ENCODE measurements around the gene MED28.
"Not testable (repeated sequence)": the region's sequence is repeated elsewhere in the genome, so short reads cannot be mapped to it uniquely, and the experiment has no call there.

Gene MED28

DNA sequence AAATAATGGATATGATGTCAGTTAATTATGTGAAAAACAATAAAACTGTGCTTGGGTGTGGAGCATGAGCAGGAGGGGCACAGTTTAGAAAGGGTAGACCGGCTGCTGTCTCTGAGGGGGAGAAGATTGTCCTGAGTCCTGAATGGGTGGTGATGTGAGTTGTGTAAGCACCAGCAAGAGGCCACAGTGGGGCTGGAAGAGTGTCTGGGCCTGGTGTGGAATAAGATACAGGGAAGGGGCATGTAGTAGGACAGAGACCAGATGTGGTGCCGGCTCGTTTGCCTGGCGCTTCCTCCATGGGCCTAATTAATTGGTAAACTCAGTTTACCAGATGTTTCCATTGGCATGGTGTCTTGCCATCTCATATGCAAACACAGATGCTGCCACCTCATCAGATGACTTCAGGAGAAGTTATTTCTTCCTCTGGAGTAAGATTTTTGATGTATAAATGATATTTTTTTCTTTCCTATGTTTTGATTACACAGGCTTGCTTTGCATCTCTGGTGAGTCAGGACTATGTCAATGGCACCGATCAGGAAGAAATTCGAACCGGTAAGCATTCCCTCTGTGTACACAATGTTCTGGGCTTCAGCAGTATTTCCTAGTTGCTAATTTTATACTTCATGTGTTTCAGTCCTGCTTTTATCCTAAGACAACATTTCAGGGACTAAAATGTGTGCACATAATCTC, 5.1 kb downstream of the MED28 start:
- DNase-seq, result no peak

DNA sequence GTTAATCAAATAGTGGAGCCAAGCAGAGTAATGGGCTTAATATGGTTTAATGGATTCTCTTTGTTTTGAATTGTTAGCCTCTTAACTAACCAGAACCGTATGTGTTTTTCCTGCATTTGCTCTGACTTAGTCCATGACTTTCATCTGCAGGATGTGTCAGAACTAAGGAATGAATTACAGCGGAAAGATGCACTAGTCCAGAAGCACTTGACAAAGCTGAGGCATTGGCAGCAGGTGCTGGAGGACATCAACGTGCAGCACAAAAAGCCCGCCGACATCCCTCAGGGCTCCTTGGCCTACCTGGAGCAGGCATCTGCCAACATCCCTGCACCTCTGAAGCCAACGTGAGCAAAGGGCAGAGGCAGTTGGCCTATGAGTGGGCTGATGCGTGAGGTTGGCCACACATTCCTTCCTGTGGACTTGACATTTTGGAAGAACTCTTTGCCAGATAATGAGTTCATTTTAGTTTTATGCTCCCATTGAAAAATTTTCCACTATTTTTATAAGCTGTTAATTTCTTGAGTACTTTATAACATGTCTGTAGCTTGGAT, 9.1 kb downstream of the MED28 start:
- no peak for DNase-seq

DNA sequence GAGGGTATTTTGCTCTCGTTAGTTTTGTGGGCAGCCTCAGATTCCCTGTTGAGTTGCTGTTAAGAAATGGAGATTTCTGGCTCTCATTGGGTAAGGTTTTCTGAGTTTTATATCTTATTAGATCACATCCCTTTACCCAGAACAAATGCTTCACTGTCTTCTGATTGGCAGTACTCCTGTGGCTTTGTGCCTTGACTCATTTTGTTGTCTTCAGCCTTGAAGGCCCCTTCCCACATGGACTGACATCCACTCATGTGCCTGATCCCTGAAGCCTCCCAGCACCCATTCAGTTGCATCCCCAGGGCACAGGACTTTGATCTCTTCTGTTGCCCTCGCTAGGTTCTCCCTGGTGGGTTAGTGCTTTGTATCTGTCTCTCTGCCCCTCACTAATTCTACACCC, 10.4 kb downstream of the MED28 start:
- DNase-seq, result no peak

DNA sequence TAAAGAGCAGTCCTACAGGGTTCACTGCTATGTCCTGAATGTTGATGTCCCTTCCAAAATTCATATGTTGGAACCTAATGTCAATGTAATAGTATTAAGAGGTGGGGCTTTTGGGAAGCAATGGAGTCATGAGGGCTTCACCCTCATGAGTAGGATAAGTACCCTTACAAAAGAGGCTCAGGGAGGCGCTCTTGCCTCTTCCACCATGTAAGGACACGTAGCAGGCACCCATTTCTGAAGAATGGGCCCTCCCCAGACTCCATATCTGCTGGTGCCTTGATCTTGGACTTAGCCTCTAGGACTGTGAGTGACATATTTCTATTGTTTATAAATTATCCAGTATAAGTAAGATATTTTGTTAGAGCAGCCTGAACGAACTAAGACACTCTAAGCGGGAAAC, 15.8 kb downstream of the MED28 start:
- DNase-seq, result no peak

DNA sequence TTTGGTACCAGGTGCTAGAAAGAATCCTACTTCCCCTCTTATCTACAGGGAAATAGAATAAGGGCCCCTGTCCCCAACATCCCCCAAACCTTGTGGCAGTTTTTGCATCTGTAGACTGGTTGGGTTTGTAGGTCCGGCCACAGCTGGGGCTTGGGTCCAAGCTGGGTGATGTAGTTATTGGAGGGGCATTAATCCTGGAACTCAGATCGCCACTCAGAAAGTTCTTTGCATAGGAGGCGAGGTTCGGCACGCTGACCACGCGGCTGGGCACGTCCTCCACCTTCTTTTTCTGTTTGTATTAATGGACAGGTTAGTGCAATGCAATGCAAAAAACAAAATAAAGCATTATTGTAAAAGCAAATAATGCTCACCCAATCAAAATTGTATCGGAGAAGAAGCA, 19.2 kb downstream of the MED28 start:
- no peak for DNase-seq

DNA sequence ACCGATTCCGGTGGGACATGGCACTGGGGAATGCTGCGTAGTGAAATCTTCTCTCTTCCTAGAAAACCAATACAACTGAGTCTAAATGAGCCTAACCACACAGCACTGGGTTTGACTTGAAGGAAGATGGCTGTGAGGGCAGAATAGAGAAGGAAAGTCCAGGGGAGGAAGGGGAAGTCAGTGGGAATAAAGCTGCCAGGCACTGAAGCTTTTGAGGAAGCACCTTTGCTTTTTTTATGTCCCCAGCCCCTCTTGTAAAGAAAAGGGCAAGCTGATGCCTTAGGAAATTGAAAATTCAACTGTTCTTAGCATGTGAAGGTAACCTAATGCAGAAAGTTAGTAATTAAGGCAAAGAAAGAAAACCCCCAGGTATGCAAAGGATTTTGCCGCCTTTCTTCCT, 20.6 kb downstream of the MED28 start:
- DNase-seq, result no peak

DNA sequence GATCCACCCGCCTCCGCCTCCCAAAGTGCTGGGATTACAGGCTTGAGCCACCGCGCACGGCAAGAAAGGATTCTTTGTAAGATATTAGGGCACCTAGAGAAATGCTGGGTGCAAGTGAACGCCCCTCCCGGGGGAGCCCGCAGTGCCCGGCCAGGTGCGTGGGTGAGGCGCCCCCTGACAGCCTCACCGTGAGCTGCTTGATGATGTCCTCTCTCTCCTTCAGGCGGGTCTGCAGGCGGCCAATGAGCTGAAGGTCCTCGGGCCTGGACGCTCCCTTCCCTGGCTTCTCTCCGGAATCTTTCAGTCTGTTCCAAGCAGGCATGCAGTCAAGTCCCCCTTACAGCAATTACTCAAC, 21.9 kb downstream of the MED28 start:
- DNase-seq, result no peak

DNA sequence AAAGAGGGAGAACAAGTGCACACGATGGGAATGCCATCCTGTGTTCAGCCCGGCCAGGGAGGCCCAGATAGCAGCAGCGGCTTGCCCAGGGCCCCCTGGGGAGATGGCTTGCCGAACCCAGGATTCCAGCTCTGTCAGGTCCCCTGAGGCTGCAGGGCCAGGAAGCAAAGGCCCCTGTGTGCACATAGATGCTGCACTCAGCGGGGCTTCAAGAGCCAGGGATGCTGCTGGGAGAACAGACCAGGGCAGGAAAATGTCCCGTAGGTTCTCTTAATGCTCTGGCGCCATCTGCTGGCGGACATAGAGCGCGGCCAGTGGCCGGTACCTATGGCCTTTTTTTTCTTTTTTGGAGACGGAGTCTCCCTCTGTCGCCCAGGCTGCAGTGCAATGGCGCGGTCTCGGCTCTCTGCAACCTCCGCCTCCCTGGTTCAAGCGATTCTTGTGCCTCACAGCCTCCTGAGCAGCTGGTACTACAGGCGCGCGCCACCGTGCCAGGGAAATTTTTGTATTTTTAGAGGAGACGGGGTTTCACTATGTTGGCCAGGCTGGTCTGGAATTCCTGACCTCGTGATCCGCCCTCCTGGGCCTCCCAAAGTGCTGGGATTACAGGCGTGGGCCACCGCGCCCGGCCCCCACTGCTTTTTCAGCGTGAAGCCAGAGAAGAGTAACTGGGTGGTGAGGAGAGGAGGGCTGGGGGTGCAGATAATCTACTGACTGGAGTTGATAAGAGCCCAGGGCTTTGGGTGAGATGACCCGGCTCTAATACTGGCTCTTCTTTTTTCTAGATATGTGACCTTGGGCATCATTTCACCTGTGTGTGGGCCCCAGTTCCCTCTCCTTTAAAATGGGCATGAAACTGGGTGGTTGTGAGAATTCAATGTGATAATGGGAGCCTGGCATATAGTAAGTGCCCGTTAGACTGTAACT, 22.5 kb downstream of the MED28 start:
- DNase-seq, result peak; percentile 28

DNA sequence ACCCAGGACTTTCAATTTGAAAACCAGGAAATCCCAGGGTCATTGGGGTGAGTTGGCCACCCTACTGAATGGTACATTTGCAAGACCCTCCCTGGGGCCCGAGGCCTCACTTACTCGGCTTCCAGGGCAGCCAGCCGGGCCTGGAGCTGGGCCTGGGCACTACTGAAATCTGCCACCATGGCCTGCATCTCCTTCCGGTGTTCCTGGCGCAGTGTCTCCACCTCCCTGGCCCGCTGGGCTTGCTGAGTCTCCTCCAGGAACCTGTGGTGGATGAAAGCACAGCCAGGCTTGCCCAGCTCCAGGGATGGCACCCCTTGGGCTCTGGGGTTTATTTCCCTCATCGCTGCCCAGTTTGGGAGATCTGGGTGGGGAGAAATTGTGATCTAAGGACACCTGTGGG, 24.7 kb downstream of the MED28 start:
- no peak for DNase-seq

DNA sequence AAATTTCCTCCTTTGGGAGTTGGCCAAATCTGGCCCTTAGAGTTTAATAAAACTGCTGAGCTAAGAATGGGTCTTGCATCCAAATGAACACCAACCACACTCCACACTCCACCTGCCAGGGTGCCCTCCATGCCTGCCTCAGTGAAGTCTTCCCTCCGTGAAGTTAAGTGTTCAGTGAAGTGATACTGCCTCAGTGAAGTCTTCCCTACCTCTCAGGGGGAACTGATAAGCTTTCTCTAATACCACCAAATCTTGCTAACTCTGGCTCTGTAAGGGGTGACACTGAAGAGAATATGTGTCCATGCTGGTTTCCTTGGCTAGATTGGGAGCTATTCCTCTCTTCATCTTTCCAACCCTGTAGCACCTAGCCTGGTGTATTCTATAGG, 27.9 kb downstream of the MED28 start:
- no peak for DNase-seq

DNA sequence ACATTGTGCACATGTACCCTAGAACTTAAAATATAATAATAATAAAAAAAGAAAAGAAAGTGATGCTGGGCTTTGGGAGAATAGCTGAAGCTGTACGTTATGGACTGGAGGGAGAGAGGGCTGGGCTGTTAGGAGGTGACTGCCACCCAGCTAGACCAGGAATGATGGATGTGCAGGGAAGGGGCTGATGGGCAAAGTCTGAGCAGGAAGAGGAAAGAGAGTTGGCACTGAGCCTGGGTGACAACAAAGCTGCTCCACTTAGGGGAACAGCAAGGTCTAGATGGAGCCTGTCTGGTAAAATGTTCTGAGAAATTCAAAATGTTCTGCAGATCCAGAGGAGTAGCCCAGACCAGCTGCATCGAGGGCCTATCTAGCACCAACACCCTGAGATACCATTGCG, 32.3 kb downstream of the MED28 start:
- no peak for DNase-seq

DNA sequence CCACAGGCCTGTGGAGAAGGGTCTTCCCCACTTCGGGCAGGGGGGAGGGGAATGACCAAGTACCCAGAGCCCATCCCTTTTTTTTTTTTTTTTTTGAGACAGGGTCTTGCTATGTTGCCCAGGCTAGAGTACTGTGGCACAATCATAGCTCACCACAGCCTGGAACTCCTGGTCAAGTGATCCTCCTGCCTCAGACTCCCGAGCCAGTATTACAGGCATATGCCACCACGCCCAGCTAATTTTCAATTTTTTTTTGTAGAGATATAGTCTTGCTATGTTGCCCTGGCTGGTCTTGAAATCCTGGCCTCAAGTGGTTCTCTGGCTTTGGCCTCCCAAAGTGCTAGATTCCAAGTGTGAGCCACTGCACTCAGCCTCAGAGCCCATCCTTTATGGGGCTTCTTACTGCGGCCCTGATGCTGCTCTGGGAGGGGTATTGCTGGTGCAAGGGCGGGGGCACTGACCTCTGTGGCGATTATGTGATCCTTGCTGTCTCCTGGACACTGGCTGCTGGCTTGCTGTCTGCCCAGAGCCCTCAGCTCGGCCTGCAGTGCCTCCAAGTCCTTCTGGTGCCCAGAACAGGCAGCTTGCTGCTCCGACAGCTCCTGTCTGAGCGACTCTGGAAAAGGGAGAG, 32.9 kb downstream of the MED28 start:
- DNase-seq, result no peak

DNA sequence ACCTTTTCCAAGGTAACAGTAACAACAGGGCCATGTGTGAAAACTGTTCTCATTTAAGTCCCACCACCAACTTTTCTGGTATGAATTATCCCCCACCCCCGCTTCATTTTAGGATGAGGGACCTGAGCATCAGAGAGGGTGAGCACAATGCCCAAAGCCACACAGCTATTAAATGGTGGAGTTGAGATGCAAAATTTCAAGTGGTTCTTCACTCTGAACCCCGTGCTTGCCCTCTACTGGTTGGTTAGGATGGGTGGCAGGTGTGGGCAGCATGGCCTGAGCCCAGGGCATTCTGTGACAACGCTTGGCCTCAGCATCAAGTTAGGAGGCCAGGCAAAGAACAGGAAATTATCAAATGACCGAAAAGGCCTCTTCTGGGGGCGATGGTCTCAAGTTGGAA, 33.5 kb downstream of the MED28 start:
- no peak for DNase-seq

DNA sequence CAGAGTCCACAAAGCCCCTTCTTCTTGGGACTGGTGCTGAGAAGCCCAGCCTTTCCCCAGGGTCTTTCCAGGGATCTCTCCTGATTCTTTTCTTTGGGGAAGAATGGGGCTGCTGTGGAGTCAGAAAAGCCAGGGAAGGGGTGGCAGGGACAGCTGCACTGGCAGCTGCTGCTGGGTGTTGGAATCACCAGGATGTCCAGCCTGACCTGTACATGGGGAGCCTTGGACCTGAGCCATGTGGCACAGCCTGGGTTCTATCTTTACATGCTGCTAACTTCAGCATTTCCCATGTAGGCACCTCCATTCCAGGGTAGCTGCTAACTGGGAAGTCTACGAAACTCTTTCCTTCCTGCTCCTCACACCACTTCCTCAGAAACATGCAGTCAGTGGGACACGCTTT, 36.0 kb downstream of the MED28 start:
- no peak for DNase-seq

DNA sequence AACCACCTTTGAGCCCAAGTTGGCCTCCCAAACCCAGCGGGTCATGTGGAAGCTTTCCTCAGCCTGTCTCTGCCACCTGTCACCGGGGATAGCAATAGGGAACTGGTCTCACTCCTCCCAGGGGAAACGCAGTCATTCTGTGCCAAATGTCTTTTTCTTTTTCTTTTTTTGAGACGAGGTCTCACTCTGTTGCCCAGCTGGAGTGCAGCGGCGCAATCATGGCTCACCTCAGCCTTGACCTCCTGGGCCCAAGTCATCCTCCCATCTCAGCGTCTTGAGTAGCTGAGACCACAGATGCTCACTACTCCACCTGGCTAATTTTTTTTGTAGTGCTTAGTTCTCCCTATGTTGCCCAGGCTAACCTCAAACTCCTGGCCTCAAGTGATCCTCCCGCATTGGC, 40.3 kb downstream of the MED28 start:
- no peak for DNase-seq

DNA sequence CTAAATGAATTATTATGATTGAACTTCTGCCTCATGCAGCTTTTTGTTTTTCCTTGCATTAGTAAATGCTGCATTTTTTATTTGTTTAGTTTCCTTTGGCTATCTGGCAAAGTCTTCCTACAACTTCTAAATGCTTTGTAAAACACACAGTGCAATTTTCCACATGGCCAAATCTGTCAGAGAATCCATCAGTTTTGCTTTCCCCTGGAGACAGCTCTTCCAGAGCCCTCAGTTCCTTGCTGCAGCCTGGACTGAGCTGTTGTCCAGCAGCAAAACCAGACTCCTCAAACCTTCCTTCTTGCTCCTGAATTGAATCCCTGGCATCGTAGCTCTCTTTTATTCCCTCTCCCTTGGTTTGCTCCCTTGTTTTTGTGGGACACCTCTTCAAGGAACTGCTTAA, 42.6 kb downstream of the MED28 start:
- no peak for DNase-seq

DNA sequence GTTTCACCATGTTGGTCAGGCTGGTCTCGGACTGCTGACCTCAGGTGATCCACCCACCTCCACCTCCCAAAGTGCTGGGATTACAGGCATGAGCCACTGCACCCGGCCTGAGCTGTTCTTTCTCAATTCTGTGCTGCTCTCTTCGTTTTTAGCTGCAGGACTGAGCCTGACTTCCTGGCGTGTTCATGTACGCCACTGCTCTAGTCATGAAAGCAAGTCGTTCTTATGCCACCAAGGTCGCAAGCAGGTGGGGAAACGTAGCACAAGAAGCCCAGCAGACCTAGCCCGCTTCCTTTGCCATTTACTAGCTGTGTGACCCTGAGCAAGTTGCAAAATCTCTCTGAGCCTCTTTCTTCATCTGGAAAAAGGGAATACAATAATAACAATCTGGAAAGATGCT, 43.4 kb downstream of the MED28 start:
- DNase-seq, result no peak

DNA sequence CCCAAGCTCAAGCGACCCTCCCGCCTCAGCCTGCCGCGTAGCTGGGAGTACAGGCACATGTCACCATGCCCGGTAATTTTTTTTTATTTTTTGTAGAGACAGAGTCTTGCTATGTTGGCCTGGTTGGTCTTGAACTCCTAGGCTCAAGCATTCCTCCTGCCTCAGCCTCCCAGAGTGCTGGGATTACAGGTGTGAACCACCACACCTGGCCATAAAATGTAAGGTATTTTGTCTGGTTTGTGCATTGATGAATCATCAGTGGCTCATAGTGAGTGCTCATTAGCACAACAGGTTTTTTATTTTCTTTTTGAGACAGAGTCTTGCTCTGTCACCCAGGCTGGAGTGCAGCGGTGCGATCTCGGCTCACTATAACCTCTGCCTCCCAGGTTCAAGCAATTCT, 44.8 kb downstream of the MED28 start:
- DNase-seq, result not testable (repeated sequence)

DNA sequence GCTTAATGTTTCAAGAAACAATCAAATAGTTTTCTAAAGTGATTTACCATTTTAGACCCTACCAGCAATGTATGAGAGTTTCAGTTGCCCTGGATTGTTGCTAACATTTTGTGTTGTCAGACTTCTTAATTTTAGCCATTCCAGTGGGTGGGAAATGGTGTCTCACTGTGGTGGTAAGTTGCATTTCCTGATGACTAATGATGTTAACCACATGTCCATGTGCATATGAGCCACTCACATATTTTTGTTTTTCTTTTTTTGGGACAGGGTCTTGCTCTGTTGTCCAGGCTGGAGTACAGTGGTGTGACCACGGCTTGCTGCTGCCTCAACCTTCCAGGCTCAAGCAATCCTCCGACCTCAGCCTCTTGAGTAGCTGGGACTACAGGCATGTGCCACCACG, 48.3 kb downstream of the MED28 start:
- no peak for DNase-seq

DNA sequence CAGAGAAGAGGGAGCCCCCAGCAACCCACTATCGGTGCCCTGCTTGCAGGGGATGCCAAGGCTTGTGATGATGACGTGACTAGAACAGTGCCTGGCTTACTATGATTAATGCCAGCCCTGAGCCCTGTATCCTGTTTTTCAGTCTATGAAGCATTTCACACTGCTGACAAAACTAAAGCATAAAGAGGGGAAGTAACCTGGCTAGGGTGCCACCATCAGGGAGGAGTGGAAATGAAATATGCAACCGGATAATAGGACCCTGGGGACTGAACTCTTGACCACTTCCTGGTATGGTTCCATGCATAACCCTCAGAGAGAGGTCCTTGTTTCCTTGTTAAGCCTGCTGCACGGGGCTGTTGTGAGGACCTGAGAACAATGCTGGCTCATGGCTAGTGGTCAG, 50.3 kb downstream of the MED28 start:
- no peak for DNase-seq

DNA sequence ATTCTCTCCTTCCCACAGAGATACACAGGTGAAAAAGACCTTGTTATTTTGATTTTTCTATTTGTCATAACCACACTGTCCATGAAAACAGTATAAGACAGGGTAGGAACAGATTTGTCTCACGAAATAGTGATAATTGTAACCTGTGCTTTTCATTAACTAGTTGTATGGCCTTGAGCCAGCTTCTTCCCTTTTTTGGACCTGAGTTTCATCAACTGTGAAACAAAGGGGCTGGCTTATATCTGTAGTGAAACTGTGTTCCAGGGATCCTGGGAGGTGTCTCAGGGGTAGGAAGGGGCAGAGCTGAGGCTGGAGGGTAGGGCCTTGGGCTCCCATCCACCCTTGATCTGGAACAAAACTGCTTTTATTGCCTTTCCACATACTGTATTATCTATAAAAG, 50.9 kb downstream of the MED28 start:
- no peak for DNase-seq

DNA sequence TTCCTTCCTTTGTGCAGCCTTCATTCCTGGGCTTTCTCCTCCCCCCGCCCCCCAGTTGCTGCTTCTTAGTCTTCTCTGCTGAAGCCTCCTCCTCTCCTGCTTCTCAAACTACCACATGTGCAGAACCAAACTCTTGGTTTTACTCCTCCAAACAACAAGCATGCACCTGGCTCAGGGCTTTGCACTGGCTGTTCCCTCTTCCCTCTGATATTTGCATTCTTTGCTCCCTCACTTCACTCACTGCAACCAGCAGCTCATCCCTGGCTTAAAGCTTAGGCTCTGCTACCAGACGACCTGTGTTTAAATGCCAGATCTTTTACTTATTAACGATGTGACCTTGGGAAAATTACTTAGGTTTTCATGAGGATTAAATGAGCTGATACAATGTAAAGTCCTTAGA, 51.4 kb downstream of the MED28 start:
- no peak for DNase-seq

DNA sequence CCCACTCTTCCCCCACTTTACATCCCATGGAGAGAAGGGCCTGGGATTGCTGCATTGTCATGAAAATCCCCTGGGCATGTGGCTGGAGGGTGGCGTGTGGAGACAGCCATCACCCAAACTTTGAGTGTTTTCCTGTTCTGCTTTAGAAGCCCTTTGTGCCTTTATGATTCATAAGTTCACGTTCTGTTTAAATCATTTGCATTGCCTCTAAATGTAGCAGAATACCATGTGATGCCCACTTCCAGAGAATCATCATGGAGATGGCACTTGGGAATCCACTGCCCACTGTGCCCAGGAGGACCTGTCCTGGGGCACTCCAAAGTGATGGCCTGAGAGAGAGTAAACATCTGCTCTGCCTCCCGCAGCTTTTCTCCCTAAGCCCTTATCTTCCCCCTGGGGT, 52.8 kb downstream of the MED28 start:
- no peak for DNase-seq

DNA sequence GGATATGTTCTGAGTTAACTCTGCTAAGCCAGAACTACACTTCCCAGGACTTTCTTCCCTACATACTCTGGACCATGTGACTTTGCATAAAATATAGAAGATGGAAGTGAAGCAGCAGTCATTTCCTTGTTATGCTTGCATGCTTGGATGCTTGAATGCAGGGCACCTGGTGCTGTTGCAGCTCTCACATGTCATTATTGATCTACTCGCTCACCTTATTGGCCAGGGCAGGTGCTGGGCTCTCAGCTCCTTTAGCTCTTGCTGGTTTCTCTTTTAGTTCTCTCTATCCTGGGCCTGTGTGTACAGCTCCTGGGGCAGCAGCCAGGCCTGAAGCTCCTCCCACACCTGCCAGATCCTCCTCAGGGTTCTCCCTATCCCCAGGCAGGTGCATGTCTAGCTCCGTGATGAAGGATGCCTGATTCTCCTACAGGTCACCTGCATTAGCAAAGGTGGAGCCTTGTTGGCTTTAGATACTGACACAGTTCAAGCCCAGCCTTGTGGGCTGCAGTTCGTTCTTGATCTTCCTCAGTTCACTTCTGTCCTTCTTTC, 53.3 kb downstream of the MED28 start:
- no peak for DNase-seq

All from NK-92 treated with Interleukin-12 subunit alpha and Interleukin-12 subunit beta, amount 100 ng/mL, for 24 hours (cell line).